Measurements from ENCODE around the gene KLK8. TPM values are rescaled to one million over a fixed set of nuclear protein-coding genes. Genes with fewer than 3 reads are reported as not detected.
A peak's percentile ranks its signal among the peaks of the same experiment; 100 is the strongest.

KLK8 gene
- total RNA-seq, 1 experiment from 2014 or later: 2.7 TPM

DNA sequence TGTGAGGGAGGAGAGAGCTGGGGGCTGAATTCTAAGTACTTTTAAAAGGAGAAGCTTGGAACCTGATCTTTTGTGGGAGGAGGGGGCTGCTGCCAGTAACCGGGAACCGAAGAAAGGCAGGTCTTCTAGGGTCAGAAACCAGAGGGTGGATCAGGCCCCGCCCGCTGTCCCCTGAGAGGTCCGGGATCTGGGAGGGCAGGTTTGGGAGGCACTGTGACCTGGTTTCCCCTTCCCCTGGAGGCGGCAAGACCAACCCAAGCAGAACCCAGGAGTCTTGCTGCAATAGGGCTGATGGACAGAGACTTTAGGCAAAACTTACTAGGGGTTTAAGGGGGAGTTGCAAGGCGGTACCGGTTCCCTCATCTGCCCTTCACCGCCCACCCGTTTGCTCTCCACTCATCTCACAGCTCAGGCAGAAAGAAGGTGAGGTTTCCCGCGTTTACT, 707 bp upstream of the KLK8 start:
- H3K14ac ChIP-seq (ENCODE audit: insufficient read depth, low read length): peak overlapping the region; percentile 77; the same call in 1 of the 2 replicates
- no peak overlapping the region for H2BK15ac ChIP-seq (ENCODE audit: low read depth, low read length)
- H4K91ac ChIP-seq (ENCODE audit: insufficient read length, low read depth, low read length): no peak overlapping the region
- no peaks in the 10 kb centered on the region for H3K79me1 ChIP-seq (ENCODE audit: insufficient read depth, low read depth, low read length, poor library complexity, severe bottlenecking)
- H4K8ac ChIP-seq (replicated peaks; ENCODE audit: insufficient read length, low read depth, low read length): no peak overlapping the region
- H2AFZ ChIP-seq (ENCODE audit: low read length): no peak overlapping the region
- H3K23me2 ChIP-seq (ENCODE audit: insufficient read length, low read depth, low read length, poor library complexity, severe bottlenecking): peaks cover 6% of the 10 kb centered on the region
- Mint-ChIP-seq H3K27me3 (ENCODE audit: low read depth) (peaks cover 40% of the 10 kb centered on the region), H3K4me3 (peak overlapping the region; percentile 14 to 59; a peak in 2 of 5 replicates), H3K9me3 (no peaks in the 10 kb centered on the region; a peak in 1 of 5 replicates), H3K4me1 (peaks cover 25 to 37% of the 10 kb centered on the region in 2 experiments), H3K27ac (peak overlapping the region in 2 of 3 experiments; percentile 27 to 88; a peak in 4 of 7 replicates), H3K36me3 (ENCODE audit: insufficient read depth in 1 of 3, low read depth in 3 of 3) (no peaks in the 10 kb centered on the region)
- peak overlapping the region; percentile 14 for H3K27ac ChIP-seq (ENCODE audit: insufficient read length, low read depth, low read length)
- H3T11ph ChIP-seq (ENCODE audit: low read length): no peak overlapping the region
- no peak overlapping the region for H3K23ac ChIP-seq (ENCODE audit: insufficient read length, low read depth, low read length)
- H3K18ac ChIP-seq (ENCODE audit: insufficient read length, low read depth, low read length): peak overlapping the region; percentile 51
- H3K4ac ChIP-seq (ENCODE audit: low read depth, low read length): no peak overlapping the region
- no peaks in the 10 kb centered on the region for H3K9me3 ChIP-seq (ENCODE audit: control insufficient read depth, low read depth, low read length)
- TF ChIP-seq, protein P1, sequence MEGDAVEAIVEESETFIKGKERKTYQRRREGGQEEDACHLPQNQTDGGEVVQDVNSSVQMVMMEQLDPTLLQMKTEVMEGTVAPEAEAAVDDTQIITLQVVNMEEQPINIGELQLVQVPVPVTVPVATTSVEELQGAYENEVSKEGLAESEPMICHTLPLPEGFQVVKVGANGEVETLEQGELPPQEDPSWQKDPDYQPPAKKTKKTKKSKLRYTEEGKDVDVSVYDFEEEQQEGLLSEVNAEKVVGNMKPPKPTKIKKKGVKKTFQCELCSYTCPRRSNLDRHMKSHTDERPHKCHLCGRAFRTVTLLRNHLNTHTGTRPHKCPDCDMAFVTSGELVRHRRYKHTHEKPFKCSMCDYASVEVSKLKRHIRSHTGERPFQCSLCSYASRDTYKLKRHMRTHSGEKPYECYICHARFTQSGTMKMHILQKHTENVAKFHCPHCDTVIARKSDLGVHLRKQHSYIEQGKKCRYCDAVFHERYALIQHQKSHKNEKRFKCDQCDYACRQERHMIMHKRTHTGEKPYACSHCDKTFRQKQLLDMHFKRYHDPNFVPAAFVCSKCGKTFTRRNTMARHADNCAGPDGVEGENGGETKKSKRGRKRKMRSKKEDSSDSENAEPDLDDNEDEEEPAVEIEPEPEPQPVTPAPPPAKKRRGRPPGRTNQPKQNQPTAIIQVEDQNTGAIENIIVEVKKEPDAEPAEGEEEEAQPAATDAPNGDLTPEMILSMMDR (conservative IDR thresholded peaks at IDR 0.05): no peak
- no peak overlapping the region for H2BK5ac ChIP-seq (ENCODE audit: insufficient read length, low read length)
- peak; percentile 72 for DNase-seq
- H4K20me1 ChIP-seq (ENCODE audit: control insufficient read depth, insufficient read depth, insufficient read length): no peaks in the 10 kb centered on the region
- no peak overlapping the region for H2BK120ac ChIP-seq (ENCODE audit: low read depth, low read length, poor library complexity, severe bottlenecking)
- no CpG with 5 or more reads among the region's 12 CpGs for WGBS (ENCODE audit: extremely low coverage, insufficient read length, low lambda C conversion rate)
- H3K56ac ChIP-seq (ENCODE audit: insufficient read length, low read depth, low read length): no peak overlapping the region
- no peak overlapping the region for H2BK20ac ChIP-seq (ENCODE audit: low read depth, low read length, poor library complexity, severe bottlenecking)
- H2BK12ac ChIP-seq (ENCODE audit: insufficient read length, low read depth, low read length): no peak overlapping the region
- H2AK5ac ChIP-seq (ENCODE audit: insufficient read length, low read length): no peak overlapping the region
- no peaks in the 10 kb centered on the region for H3K27me3 ChIP-seq (ENCODE audit: insufficient read depth, low read length)
- H3K4me1 ChIP-seq (ENCODE audit: insufficient read depth, low read length): 0 out of 2 replicates have a peak, but pooled peaks cover 4% of the 10 kb centered on the region
- no peak overlapping the region for H4K5ac ChIP-seq (ENCODE audit: insufficient read length, low read depth, low read length)
- H3K4me2 ChIP-seq (ENCODE audit: insufficient read depth, insufficient read length, low read length): peak overlapping the region; percentile 76
- H3K9ac ChIP-seq (ENCODE audit: extremely low read depth, insufficient read length, low read length): peak overlapping the region; percentile 46
- H3K79me2 ChIP-seq (ENCODE audit: insufficient read depth, low read length): no peaks in the 10 kb centered on the region
